OCI-LY1 (cell line): Measurements from ENCODE around the gene NOCT.

Experiments
- H2AFZ ChIP-seq: fragments of 200-600 bp; sonication (generic), shearing (Covaris generic); 2 replicates; pipeline ENCODE4 v1.6.0; 2014; ENCODE audit warnings: antibody characterized with exemption, mild to moderate bottlenecking, low read length
- H3F3A ChIP-seq: fragments of 200-600 bp; sonication (generic), shearing (Covaris generic); 2 replicates; pipeline ENCODE4 v1.6.0; 2014; ENCODE audit warnings: mild to moderate bottlenecking, antibody characterized with exemption, low read length, moderate library complexity; ENCODE audit not compliant: insufficient read depth
- H3K27ac ChIP-seq: fragments of 200-600 bp; sonication (generic); 2 replicates; pipeline ENCODE4 v1.5.1; 2014; ENCODE audit warnings: low read length, mixed run types, mild to moderate bottlenecking, low read depth; ENCODE audit not compliant: poor library complexity, severe bottlenecking
- H3K27me3 ChIP-seq: fragments of 200-600 bp; sonication (generic); 2 replicates; pipeline ENCODE4 v1.6.0; 2014; ENCODE audit warnings: antibody characterized with exemption, mild to moderate bottlenecking, low read length, moderate library complexity; ENCODE audit not compliant: insufficient read depth
- H3K36me3 ChIP-seq: fragments of 200-600 bp; sonication (generic); 2 replicates; pipeline ENCODE4 v1.6.1; 2014; ENCODE audit warnings: mild to moderate bottlenecking, antibody characterized with exemption, low read length, moderate library complexity, mixed read lengths; ENCODE audit not compliant: insufficient read depth
- H3K4me1 ChIP-seq: fragments of 200-600 bp; sonication (generic); 2 replicates; pipeline ENCODE4 v1.5.1; 2014; ENCODE audit warnings: mild to moderate bottlenecking, low read length, moderate library complexity; ENCODE audit not compliant: insufficient read depth, severe bottlenecking
- H3K4me2 ChIP-seq: fragments of 200-600 bp; sonication (generic), shearing (Covaris generic); 2 replicates; pipeline ENCODE4 v1.6.1; 2014; ENCODE audit warnings: low read length
- H3K4me3 ChIP-seq: fragments of 200-600 bp; sonication (generic); 2 replicates; pipeline ENCODE4 v1.5.1; 2014; ENCODE audit warnings: low read length, low read depth, mild to moderate bottlenecking, mixed read lengths; ENCODE audit not compliant: poor library complexity, severe bottlenecking
- H3K79me2 ChIP-seq: fragments of 200-600 bp; shearing (Covaris generic); 2 replicates; pipeline ENCODE4 v1.6.1; 2016; ENCODE audit warnings: mixed run types, low read length, mixed read lengths; ENCODE audit not compliant: insufficient read depth
- H3K9ac ChIP-seq: fragments of 200-600 bp; sonication (generic), shearing (Covaris generic); 2 replicates; pipeline ENCODE4 v1.6.1; 2014; ENCODE audit warnings: mild to moderate bottlenecking, low read length, mixed read lengths
- H3K9me2 ChIP-seq: fragments of 200-600 bp; sonication (generic), shearing (Covaris generic); 2 replicates; pipeline ENCODE4 v1.6.1; 2014; ENCODE audit warnings: low read depth, mild to moderate bottlenecking, low read length, mixed read lengths
- H3K9me3 ChIP-seq: fragments of 200-600 bp; shearing (Covaris generic); 2 replicates; pipeline ENCODE4 v1.6.1; 2014; ENCODE audit warnings: low read length, mixed read lengths
- H4K20me1 ChIP-seq: fragments of 200-600 bp; sonication (generic), shearing (Covaris generic); 2 replicates; pipeline ENCODE4 v1.6.0; 2016; ENCODE audit warnings: mild to moderate bottlenecking, low read length; ENCODE audit not compliant: insufficient read depth
- EZH2 ChIP-seq: fragments of 200-600 bp; sonication (generic), shearing (Covaris generic); IDR thresholded peaks from 2 replicates; pipeline ENCODE4 v1.8.0; 2017; ENCODE audit warnings: borderline replicate concordance, mixed run types, mild to moderate bottlenecking, antibody characterized with exemption, low read length, moderate library complexity, mixed read lengths
- TF ChIP-seq, protein P1 (sequence below): fragments of 200-600 bp; sonication (generic), shearing (Covaris generic); IDR thresholded peaks from 2 replicates; pipeline ENCODE4 v1.5.1; 2017; ENCODE audit warnings: mild to moderate bottlenecking, antibody characterized with exemption, low read length, moderate library complexity, mixed read lengths

The NOCT gene

DNA sequence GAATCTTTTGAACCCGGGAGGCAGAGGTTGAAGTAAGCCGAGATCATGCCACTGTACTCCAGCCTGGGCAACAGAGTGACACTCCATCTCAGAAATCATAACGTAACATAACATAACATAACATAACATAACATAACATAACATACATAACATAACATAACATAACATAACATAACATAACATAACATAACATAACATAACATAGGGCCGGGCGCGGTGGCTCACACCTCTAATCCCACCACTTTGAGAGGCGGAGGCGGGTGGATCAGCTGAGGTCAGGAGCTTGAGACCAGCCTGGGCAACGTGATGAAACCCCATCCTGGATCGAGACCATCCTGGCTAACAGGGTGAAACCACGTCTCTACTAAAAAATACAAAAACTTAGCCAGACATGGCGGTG is 76.7 kb downstream of the NOCT start:
- no peaks in the 10 kb centered on the region for H3K9me3 ChIP-seq
- H3K36me3 ChIP-seq, result no peaks in the 10 kb centered on the region
- H4K20me1 ChIP-seq, result no peaks in the 10 kb centered on the region
- no peak overlapping the region for H2AFZ ChIP-seq
- H3K79me2 ChIP-seq, result no peaks in the 10 kb centered on the region
- H3K9me2 ChIP-seq, result no peaks in the 10 kb centered on the region
- no peak overlapping the region for H3K4me3 ChIP-seq
- TF ChIP-seq, protein P1, sequence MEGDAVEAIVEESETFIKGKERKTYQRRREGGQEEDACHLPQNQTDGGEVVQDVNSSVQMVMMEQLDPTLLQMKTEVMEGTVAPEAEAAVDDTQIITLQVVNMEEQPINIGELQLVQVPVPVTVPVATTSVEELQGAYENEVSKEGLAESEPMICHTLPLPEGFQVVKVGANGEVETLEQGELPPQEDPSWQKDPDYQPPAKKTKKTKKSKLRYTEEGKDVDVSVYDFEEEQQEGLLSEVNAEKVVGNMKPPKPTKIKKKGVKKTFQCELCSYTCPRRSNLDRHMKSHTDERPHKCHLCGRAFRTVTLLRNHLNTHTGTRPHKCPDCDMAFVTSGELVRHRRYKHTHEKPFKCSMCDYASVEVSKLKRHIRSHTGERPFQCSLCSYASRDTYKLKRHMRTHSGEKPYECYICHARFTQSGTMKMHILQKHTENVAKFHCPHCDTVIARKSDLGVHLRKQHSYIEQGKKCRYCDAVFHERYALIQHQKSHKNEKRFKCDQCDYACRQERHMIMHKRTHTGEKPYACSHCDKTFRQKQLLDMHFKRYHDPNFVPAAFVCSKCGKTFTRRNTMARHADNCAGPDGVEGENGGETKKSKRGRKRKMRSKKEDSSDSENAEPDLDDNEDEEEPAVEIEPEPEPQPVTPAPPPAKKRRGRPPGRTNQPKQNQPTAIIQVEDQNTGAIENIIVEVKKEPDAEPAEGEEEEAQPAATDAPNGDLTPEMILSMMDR, result no peak
- no peak for TF ChIP-seq EZH2
- no peaks in the 10 kb centered on the region for H3F3A ChIP-seq
- no peak overlapping the region for H3K9ac ChIP-seq
- H3K4me1 ChIP-seq, result no peaks in the 10 kb centered on the region
- no peaks in the 10 kb centered on the region for H3K27me3 ChIP-seq
- no peak overlapping the region for H3K27ac ChIP-seq
- H3K4me2 ChIP-seq, result no peak overlapping the region
